ENCODE results near the gene TMED4. TPM values are rescaled to one million over a fixed set of nuclear protein-coding genes. Genes with fewer than 3 reads are reported as not detected.

TMED4 gene
- total and polyA plus RNA-seq, 2 of the 13 experiments (the other 11 are each of a cell fraction or from before 2014, with no cell fraction given), result 81.4 to 109 TPM

DNA sequence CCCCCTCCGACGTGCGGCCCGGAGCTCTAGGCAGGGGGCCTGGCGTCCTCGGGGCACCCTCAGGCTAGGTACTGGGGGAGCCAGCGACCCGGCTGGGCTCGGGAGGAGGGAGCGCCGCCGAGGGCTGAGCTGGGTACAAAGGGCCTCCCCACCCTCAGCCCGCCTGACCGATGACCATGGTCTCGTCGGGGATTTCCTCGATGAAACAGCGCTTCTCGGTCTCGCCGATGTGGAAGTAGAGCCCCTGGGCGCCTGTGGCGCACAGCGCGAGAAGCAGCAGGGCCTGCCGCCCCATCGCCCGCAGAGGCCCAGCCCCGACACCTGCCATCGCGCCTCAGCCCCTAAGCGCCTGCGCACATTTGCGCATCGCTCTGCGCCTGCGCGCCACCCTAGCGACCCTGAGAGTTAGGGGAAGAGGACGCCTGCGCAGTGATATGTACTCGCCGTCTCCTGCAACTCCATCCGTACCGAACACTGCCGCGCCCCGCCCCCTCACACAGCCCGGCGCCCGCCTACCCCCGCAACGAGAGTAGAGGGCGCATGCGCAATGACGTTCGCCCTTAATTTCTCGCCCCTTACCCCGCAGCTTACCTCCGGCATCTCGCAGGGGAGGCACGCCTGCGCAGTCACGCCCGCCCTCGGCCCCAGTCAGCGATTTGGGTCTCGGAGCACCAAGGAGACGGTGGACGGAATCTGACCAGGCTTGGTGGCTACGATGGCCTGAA lies at the start of gene TMED4 (continued):
- TF ChIP-seq, protein P1, sequence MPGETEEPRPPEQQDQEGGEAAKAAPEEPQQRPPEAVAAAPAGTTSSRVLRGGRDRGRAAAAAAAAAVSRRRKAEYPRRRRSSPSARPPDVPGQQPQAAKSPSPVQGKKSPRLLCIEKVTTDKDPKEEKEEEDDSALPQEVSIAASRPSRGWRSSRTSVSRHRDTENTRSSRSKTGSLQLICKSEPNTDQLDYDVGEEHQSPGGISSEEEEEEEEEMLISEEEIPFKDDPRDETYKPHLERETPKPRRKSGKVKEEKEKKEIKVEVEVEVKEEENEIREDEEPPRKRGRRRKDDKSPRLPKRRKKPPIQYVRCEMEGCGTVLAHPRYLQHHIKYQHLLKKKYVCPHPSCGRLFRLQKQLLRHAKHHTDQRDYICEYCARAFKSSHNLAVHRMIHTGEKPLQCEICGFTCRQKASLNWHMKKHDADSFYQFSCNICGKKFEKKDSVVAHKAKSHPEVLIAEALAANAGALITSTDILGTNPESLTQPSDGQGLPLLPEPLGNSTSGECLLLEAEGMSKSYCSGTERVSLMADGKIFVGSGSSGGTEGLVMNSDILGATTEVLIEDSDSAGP (CRISPR knock-in tag; IDR thresholded peaks at IDR 0.05; ENCODE audit: borderline replicate concordance), result no peak; the same call in 1 of the 2 replicates
- no peak for TF ChIP-seq GTF3A (CRISPR knock-in tag; conservative IDR thresholded peaks at IDR 0.05)
- TF ChIP-seq THYN1 (CRISPR knock-in tag; IDR thresholded peaks at IDR 0.05; ENCODE audit: borderline replicate concordance, low read depth), result no peak
- TF ChIP-seq, protein P2, sequence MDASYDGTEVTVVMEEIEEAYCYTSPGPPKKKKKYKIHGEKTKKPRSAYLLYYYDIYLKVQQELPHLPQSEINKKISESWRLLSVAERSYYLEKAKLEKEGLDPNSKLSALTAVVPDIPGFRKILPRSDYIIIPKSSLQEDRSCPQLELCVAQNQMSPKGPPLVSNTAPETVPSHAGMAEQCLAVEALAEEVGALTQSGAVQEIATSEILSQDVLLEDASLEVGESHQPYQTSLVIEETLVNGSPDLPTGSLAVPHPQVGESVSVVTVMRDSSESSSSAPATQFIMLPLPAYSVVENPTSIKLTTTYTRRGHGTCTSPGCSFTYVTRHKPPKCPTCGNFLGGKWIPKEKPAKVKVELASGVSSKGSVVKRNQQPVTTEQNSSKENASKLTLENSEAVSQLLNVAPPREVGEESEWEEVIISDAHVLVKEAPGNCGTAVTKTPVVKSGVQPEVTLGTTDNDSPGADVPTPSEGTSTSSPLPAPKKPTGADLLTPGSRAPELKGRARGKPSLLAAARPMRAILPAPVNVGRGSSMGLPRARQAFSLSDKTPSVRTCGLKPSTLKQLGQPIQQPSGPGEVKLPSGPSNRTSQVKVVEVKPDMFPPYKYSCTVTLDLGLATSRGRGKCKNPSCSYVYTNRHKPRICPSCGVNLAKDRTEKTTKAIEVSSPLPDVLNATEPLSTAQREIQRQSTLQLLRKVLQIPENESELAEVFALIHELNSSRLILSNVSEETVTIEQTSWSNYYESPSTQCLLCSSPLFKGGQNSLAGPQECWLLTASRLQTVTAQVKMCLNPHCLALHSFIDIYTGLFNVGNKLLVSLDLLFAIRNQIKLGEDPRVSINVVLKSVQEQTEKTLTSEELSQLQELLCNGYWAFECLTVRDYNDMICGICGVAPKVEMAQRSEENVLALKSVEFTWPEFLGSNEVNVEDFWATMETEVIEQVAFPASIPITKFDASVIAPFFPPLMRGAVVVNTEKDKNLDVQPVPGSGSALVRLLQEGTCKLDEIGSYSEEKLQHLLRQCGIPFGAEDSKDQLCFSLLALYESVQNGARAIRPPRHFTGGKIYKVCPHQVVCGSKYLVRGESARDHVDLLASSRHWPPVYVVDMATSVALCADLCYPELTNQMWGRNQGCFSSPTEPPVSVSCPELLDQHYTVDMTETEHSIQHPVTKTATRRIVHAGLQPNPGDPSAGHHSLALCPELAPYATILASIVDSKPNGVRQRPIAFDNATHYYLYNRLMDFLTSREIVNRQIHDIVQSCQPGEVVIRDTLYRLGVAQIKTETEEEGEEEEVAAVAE (CRISPR knock-in tag; IDR thresholded peaks at IDR 0.05; ENCODE audit: borderline replicate concordance), result no peak
- no peak for TF ChIP-seq ASH2L (IDR thresholded peaks at IDR 0.05; ENCODE audit: insufficient read length, low read depth, low read length)
- peak; percentile 64; the same call in 1 of the 2 replicates for TF ChIP-seq ZNF572 (CRISPR knock-in tag; IDR thresholded peaks at IDR 0.05)
- no peak; the same call in 1 of the 2 replicates for TF ChIP-seq RELA (CRISPR knock-in tag; IDR thresholded peaks at IDR 0.05)
- no peak for TF ChIP-seq ZNF207 (IDR thresholded peaks at IDR 0.05; ENCODE audit: borderline replicate concordance)
- no peak for TF ChIP-seq FOSL2 (CRISPR knock-in tag; IDR thresholded peaks at IDR 0.05)
- no peak; the same call in 1 of the 2 replicates for TF ChIP-seq HNF4A (CRISPR knock-in tag; IDR thresholded peaks at IDR 0.05)
- TF ChIP-seq ZFP36L2 (CRISPR knock-in tag; IDR thresholded peaks at IDR 0.05), result no peak
- TF ChIP-seq, protein P3, sequence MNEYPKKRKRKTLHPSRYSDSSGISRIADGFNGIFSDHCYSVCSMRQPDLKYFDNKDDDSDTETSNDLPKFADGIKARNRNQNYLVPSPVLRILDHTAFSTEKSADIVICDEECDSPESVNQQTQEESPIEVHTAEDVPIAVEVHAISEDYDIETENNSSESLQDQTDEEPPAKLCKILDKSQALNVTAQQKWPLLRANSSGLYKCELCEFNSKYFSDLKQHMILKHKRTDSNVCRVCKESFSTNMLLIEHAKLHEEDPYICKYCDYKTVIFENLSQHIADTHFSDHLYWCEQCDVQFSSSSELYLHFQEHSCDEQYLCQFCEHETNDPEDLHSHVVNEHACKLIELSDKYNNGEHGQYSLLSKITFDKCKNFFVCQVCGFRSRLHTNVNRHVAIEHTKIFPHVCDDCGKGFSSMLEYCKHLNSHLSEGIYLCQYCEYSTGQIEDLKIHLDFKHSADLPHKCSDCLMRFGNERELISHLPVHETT (CRISPR knock-in tag; conservative IDR thresholded peaks at IDR 0.05), result peak; percentile 27; the same call in 1 of the 2 replicates
- TF ChIP-seq MXI1 (IDR thresholded peaks at IDR 0.05; ENCODE audit: borderline replicate concordance, low read depth, low read length), result peak; percentile 36; the same call in 1 of the 3 replicates
- TF ChIP-seq ZNF564 (CRISPR knock-in tag; IDR thresholded peaks at IDR 0.05), result no peak
- TF ChIP-seq ZNF33A (CRISPR knock-in tag; IDR thresholded peaks at IDR 0.05; ENCODE audit: borderline replicate concordance), result no peak
- TF ChIP-seq MYC (CRISPR knock-in tag; IDR thresholded peaks at IDR 0.05; ENCODE audit: borderline replicate concordance), result peak; percentile 74
- TF ChIP-seq, protein P4, sequence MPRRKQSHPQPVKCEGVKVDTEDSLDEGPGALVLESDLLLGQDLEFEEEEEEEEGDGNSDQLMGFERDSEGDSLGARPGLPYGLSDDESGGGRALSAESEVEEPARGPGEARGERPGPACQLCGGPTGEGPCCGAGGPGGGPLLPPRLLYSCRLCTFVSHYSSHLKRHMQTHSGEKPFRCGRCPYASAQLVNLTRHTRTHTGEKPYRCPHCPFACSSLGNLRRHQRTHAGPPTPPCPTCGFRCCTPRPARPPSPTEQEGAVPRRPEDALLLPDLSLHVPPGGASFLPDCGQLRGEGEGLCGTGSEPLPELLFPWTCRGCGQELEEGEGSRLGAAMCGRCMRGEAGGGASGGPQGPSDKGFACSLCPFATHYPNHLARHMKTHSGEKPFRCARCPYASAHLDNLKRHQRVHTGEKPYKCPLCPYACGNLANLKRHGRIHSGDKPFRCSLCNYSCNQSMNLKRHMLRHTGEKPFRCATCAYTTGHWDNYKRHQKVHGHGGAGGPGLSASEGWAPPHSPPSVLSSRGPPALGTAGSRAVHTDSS (CRISPR knock-in tag; conservative IDR thresholded peaks at IDR 0.05), result no peak
- TF ChIP-seq, protein P5, sequence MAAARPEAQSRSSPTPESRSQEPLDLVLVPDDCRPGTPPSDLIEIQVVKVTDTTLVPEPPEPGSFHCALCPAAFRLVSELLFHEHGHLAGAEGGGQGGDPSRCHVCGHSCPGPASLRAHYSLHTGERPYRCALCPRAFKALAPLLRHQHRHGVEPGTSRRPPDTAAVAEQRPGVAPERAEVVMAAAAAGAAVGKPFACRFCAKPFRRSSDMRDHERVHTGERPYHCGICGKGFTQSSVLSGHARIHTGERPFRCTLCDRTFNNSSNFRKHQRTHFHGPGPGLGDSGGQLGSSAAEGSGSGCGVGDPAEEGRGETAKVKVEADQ (CRISPR knock-in tag; IDR thresholded peaks at IDR 0.05; ENCODE audit: borderline replicate concordance), result no peak; the same call in 1 of the 2 replicates
